Measurements from ENCODE around the gene LRCH1. TPM values are rescaled to one million over a fixed set of nuclear protein-coding genes. Genes with fewer than 3 reads are reported as not detected.

Gene LRCH1
- total and polyA plus RNA-seq, 11 donors: 4.5 to 20.1 (median 12.5) TPM

DNA sequence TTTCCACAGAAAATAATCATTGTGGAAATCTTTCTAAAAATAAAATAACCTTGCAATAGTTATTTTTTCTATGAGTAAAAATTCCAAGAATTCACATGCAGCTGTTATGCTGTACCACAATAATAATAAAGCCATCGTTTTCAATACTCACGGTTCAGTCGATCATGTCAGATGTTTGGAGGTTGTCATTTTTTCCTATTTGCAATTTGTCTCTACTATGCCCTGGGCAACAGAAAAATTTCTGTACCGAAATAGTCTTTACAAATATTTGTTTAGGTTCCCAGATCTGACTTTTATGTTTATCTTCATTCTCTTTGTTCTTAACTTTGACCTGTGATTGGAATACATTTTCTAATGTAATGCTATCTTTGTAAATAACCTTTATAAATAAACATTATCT, 164.3 kb downstream of the LRCH1 start:
- no peak for TF ChIP-seq POLR2A (IDR thresholded peaks at IDR 0.05)
- TF ChIP-seq, protein P1, sequence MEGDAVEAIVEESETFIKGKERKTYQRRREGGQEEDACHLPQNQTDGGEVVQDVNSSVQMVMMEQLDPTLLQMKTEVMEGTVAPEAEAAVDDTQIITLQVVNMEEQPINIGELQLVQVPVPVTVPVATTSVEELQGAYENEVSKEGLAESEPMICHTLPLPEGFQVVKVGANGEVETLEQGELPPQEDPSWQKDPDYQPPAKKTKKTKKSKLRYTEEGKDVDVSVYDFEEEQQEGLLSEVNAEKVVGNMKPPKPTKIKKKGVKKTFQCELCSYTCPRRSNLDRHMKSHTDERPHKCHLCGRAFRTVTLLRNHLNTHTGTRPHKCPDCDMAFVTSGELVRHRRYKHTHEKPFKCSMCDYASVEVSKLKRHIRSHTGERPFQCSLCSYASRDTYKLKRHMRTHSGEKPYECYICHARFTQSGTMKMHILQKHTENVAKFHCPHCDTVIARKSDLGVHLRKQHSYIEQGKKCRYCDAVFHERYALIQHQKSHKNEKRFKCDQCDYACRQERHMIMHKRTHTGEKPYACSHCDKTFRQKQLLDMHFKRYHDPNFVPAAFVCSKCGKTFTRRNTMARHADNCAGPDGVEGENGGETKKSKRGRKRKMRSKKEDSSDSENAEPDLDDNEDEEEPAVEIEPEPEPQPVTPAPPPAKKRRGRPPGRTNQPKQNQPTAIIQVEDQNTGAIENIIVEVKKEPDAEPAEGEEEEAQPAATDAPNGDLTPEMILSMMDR (IDR thresholded peaks at IDR 0.05): no peak
- Histone ChIP-seq H3K4me1 (peaks cover 0 to 7% (median 2%) of the 10 kb centered on the region in 12 donors), H3K9me3 (no peaks in the 10 kb centered on the region), H3K36me3 (peaks cover 0 to 44% (median 19%) of the 10 kb centered on the region in 9 donors), H3K4me3 (no peak overlapping the region), H3K27me3 (no peaks in the 10 kb centered on the region), H3K27ac (no peak overlapping the region)
- no peak for DNase-seq
- no peak for ATAC-seq
- 89 to 92% (median 90%) methylated on average over 4 of the region's 4 CpGs for WGBS, 4 donors
- intact Hi-C loops (cut with DNase I): no loop called here

DNA sequence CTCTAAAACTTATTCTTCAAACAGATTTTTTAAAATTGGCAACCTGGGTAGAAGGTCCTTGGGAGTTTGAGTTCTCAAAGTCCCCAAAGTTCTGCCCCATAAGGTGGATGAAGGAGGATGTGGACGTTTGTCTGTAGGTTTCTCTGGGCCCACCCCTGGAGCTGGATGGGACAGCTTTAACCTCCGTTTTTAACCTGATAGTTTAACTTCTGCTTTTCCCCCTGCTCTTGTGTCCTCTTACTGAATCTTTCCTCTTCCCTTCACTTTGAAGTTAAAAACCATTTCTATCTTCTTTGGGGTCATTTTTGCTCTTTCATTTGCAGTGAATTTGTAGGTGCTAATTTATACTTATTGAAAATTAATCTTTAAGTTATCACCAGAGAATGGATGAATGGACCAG, 164.9 kb downstream of the LRCH1 start:
- WGBS, 4 donors: 65 to 70% (median 68%) methylated on average over 2 of the region's 2 CpGs
- intact Hi-C loops (cut with DNase I): loop anchor here in 1 of 10 donors (2.0 kb wide), 1 partner anchor 167 kb away; no protein-coding TSS in a partner anchor

DNA sequence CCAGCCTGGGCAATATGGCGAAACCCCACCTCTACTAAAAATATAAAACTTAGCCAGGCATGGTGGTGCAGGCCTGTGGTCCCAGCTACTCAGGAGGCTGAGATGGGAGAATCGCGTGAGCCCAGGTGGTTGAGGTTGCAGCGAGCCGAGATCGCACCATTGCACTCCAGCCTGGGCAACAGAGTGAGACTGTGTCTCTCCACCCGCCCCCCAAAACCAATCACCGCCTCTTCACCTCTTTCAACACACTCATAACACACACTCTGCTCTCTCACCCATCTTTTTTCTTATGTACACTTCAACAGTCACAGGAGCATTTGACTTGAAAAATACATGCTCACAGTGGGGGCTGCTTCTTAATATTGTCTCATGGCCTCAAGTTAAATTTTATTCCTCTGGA, 167.2 kb downstream of the LRCH1 start:
- intact Hi-C loops (cut with DNase I): loop anchor here in 6 of 10 donors (2.0 to 5.0 kb wide), 5 partner anchors 168 to 228 kb away; partner anchors contain the start of gene LRCH1 (in 1 of the 6)
- no peak for TF ChIP-seq POLR2A (IDR thresholded peaks at IDR 0.05)
- TF ChIP-seq, protein P1 (IDR thresholded peaks at IDR 0.05): no peak
- ATAC-seq: no peak
- H3K27ac ChIP-seq: no peak overlapping the region
- no peaks in the 10 kb centered on the region for H3K27me3 ChIP-seq
- peaks cover 0 to 7% (median 2%) of the 10 kb centered on the region in 12 donors for H3K4me1 ChIP-seq
- no peak for DNase-seq
- H3K4me3 ChIP-seq: no peak overlapping the region
- peaks cover 0 to 53% (median 31%) of the 10 kb centered on the region in 9 donors for H3K36me3 ChIP-seq
- 95 to 99% (median 98%) methylated on average over 8 of the region's 8 CpGs for WGBS, 4 donors
- no peaks in the 10 kb centered on the region for H3K9me3 ChIP-seq

More for the DNA sequence above, 164.9 kb downstream of the LRCH1 start:
- Histone ChIP-seq H3K36me3 (peaks cover 0 to 44% (median 19%) of the 10 kb centered on the region in 9 donors), H3K27me3 (no peaks in the 10 kb centered on the region), H3K27ac (no peak overlapping the region), H3K4me3 (no peak overlapping the region), H3K4me1 (peaks cover 0 to 7% (median 2%) of the 10 kb centered on the region in 12 donors), H3K9me3 (no peaks in the 10 kb centered on the region)
- TF ChIP-seq, protein P1 (IDR thresholded peaks at IDR 0.05): no peak
- no peak for TF ChIP-seq POLR2A (IDR thresholded peaks at IDR 0.05)
- DNase-seq (no peak), ATAC-seq (no peak)

GRCh38 chr13:46721054-46721453, 168.1 kb downstream of the LRCH1 start:
- peak in 4 of 5 donors; percentile 32 to 45 (median 36) for DNase-seq
- peak in 3 of 4 donors; percentile 39 to 68 (median 68) for ATAC-seq
- Histone ChIP-seq H3K36me3 (peaks cover 0 to 53% (median 39%) of the 10 kb centered on the region in 9 donors), H3K4me1 (peaks cover 0 to 7% (median 2%) of the 10 kb centered on the region in 12 donors), H3K4me3 (no peak overlapping the region), H3K27me3 (no peaks in the 10 kb centered on the region), H3K9me3 (no peaks in the 10 kb centered on the region), H3K27ac (no peak overlapping the region)
- TF ChIP-seq POLR2A (IDR thresholded peaks at IDR 0.05): no peak
- TF ChIP-seq, protein P1 (IDR thresholded peaks at IDR 0.05): peak; percentile 48 to 83 (median 71)
- WGBS, 4 donors: 21 to 22% (median 21%) methylated on average over 4 of the region's 4 CpGs
- intact Hi-C loops (cut with DNase I): loop anchor here (1.0 to 5.0 kb wide), 8 partner anchors 169 to 229 kb away; partner anchors contain the start of gene LRCH1 (in 1 of the 10)
